HepG2 (cell line): ENCODE measurements around the gene ASTN2. TPM values are rescaled to one million over a fixed set of nuclear protein-coding genes. Genes with fewer than 3 reads are reported as not detected.
A peak's percentile ranks its signal among the peaks of the same experiment; 100 is the strongest.

Experiments
- ATAC-seq: fragments of 200-7000 bp; cut with Tn5 transposase; 3 replicates; pipeline ENCODE4 v1.9.1; 2020; ENCODE audit warnings: mild to moderate bottlenecking, moderate library complexity
- BruUV-seq: library from RNA; stranded (reverse); fragments of 400-500 nt; replicated peaks from 2 replicates; lab custom pipeline; 2021; lab: Mats Ljungman, UMichigan
- CTCF ChIA-PET: fragments of 300-600 bp; formaldehyde crosslinking; extraction: SDS; loops from one replicate; lab custom pipeline; 2021; ENCODE audit warnings: low total read pairs, inconsistent platforms, low intra/inter-chr PET ratio; lab: Yijun Ruan, JAX
- POLR2A ChIA-PET: fragments of 350-600 bp; sonication (Branson Sonifier 250); formaldehyde crosslinking; loops from one replicate; lab custom pipeline; 2020; ENCODE audit warnings: antibody characterized with exemption, inconsistent platforms; lab: Yijun Ruan, JAX
- DNase-seq: peaks from one replicate; pipeline ENCODE4 v3.0.0-alpha.2; 2015; ENCODE audit warnings: low spot score
- FAIRE-seq: peaks from 3 replicates; lab custom pipeline; 2011; peaks lifted over from hg19 to GRCh38; lab: Jason Lieb, UNC
- H2AFZ ChIP-seq: one replicate; pipeline ENCODE4 v1.6.1; 2011; ENCODE audit warnings: low read length, inconsistent platforms
- H3K27ac ChIP-seq: fragments of 300-600 bp; 3 replicates; pipeline ENCODE4 v1.8.0; 2011; ENCODE audit warnings: mixed run types, mild to moderate bottlenecking, mixed read lengths, low read length, inconsistent platforms; ENCODE audit not compliant: insufficient read depth; ENCODE audit errors: extremely low read length
- H3K27me3 ChIP-seq, 2 experiments: fragments of 200-600 bp in 1 of 2; 2 replicates in 1 of 2; 3 replicates in 1 of 2; pipeline versions ENCODE4 v1.6.0 to v1.8.0; 2011; ENCODE audit warnings: low read length in 2 of 2, mild to moderate bottlenecking in 2 of 2, moderate library complexity in 2 of 2, inconsistent platforms in 1 of 2; ENCODE audit not compliant: insufficient read depth in 2 of 2, control insufficient read depth in 1 of 2
- H3K36me3 ChIP-seq, 2 experiments: fragments of 200-600 bp in 1 of 2; replicated peaks in 1 of 2; 2 replicates in 1 of 2; 3 replicates in 1 of 2; pipeline versions ENCODE4 v1.5.1 to v1.8.0; 2011; ENCODE audit warnings: low read length in 2 of 2, inconsistent platforms in 1 of 2; ENCODE audit not compliant: insufficient read depth in 2 of 2, control insufficient read depth in 1 of 2
- H3K4me1 ChIP-seq: 2 replicates; pipeline ENCODE4 v1.5.1; 2012; ENCODE audit warnings: low read length, inconsistent platforms; ENCODE audit not compliant: insufficient read depth
- H3K4me2 ChIP-seq: 2 replicates; pipeline ENCODE4 v1.6.0; 2011; ENCODE audit warnings: low read depth, low read length, inconsistent platforms
- H3K4me3 ChIP-seq, 3 experiments: fragments of 200-600 bp in 1 of 3; sonication (generic), shearing (Covaris generic) in 1 of 3; replicated peaks in 1 of 3; 2 replicates each; pipeline ENCODE4 v1.5.1; 2011 to 2016; ENCODE audit warnings: low read length in 3 of 3, inconsistent platforms in 2 of 3, low read depth in 2 of 3, mild to moderate bottlenecking in 2 of 3, control low read depth in 1 of 3, mixed read lengths in 1 of 3; ENCODE audit not compliant: insufficient read depth in 1 of 3
- H3K79me2 ChIP-seq: one replicate; pipeline ENCODE4 v1.6.1; 2011; ENCODE audit warnings: low read length, inconsistent platforms; ENCODE audit not compliant: insufficient read depth
- H3K9ac ChIP-seq: 2 replicates; pipeline ENCODE4 v1.6.0; 2011; ENCODE audit warnings: mild to moderate bottlenecking, low read depth, low read length, inconsistent platforms; ENCODE audit not compliant: insufficient read depth
- H3K9me3 ChIP-seq: 2 replicates; pipeline ENCODE4 v1.5.1; 2012; ENCODE audit warnings: mild to moderate bottlenecking, low read length
- H4K20me1 ChIP-seq: 2 replicates; pipeline ENCODE4 v1.6.0; 2011; ENCODE audit warnings: inconsistent platforms, mild to moderate bottlenecking, low read length, moderate library complexity; ENCODE audit not compliant: insufficient read depth
- CHD4 ChIP-seq: fragments of 200-600 bp; sonication (generic); IDR thresholded peaks from 2 replicates; pipeline ENCODE4 v1.7.0; 2017; ENCODE audit warnings: mild to moderate bottlenecking, low read length, borderline replicate concordance
- LCORL ChIP-seq, 2 experiments: fragments of 450-650 bp in 1 of 2; sonication (generic) in 1 of 2; formaldehyde crosslinking in 1 of 2; IDR thresholded peaks; 2 replicates each; pipeline versions ENCODE4 v1.5.0 to v1.6.1; 2017 to 2020; ENCODE audit warnings: antibody characterized with exemption in 1 of 2, missing genetic modification reagents in 1 of 2
- MEIS1 ChIP-seq: sonication (generic); formaldehyde crosslinking; IDR thresholded peaks from 2 replicates; pipeline ENCODE4 v1.9.0; 2021; ENCODE audit warnings: mild to moderate bottlenecking, missing genetic modification reagents, moderate library complexity, borderline replicate concordance
- ZNF12 ChIP-seq: sonication (generic); formaldehyde crosslinking; IDR thresholded peaks from 2 replicates; pipeline ENCODE4 v1.5.0; 2020; ENCODE audit warnings: missing genetic modification reagents
- ZNF451 ChIP-seq: sonication (generic); formaldehyde crosslinking; IDR thresholded peaks from 2 replicates; pipeline ENCODE4 v1.5.0; 2020; ENCODE audit warnings: mild to moderate bottlenecking, missing genetic modification reagents
- ZNF629 ChIP-seq: sonication (generic); formaldehyde crosslinking; conservative IDR thresholded peaks from 2 replicates; pipeline ENCODE4 v1.5.0; 2020; ENCODE audit warnings: missing genetic modification reagents
- WGBS: methylation state at CpG from one replicate; pipeline ENCODE4 v1.1.6; 2017; ENCODE audit warnings: low lambda C conversion rate; 5-methylcytosine and 5-hydroxymethylcytosine counted together
- in situ Hi-C: cut with HindIII; loops from 2 replicates; pipeline ENCODE4 v1.10.0; 2017; ENCODE audit warnings: low pct_unique_long_range_greater_than_20kb; ENCODE audit not compliant: extremely low pct_ligation_motif_present
- intact Hi-C: fragments of 100-400 bp; cut with micrococcal nuclease; formaldehyde crosslinking; loops from one replicate; pipeline ENCODE4 v1.10.0; 2022; ENCODE audit not compliant: unreplicated experiment
- polyA plus RNA-seq, 8 experiments: library from polyadenylated mRNA; depleted of rRNA in 3 of 8; stranded (reverse) in 7 of 8; unstranded in 1 of 8; fragments of >200 nt; fragmentation: Illumina TruSeq in 4 of 8; extraction: Trizol in 4 of 8; gene quantifications; 2 replicates each; pipeline versions ENCODE4 v1.2.1 to v1.2.3, GENCODE V29; 2011 to 2016; ENCODE audit warnings: low read depth in 4 of 8, missing spikeins in 1 of 8, mixed read lengths in 1 of 8; ENCODE audit not compliant: insufficient read depth in 1 of 8
- total RNA-seq, 5 experiments: library from RNA; depleted of rRNA; stranded (reverse); fragments of >200 nt; fragmentation: Illumina TruSeq; extraction: Trizol; gene quantifications; 2 replicates each; pipeline ENCODE4 v1.2.3, GENCODE V29; 2016; ENCODE audit warnings: low read depth in 1 of 5
- TF ChIP-seq, protein P1 (sequence below): sonication (generic); formaldehyde crosslinking; IDR thresholded peaks from 2 replicates; pipeline ENCODE4 v1.5.0; 2020; ENCODE audit warnings: missing genetic modification reagents
- TF ChIP-seq, protein P2 (sequence below), 2 experiments: fragments of 450-650 bp in 1 of 2; sonication (generic) in 1 of 2; formaldehyde crosslinking; IDR thresholded peaks; 2 replicates each; pipeline versions ENCODE4 v1.5.0 to v1.8.0; 2020 to 2022; ENCODE audit warnings: mild to moderate bottlenecking in 1 of 2, missing genetic modification reagents in 1 of 2

ASTN2 gene
- total and polyA plus RNA-seq, 2 of the 13 experiments (the other 11 are each of a cell fraction or from before 2014, with no cell fraction given): 5.2 to 13.5 TPM

DNA sequence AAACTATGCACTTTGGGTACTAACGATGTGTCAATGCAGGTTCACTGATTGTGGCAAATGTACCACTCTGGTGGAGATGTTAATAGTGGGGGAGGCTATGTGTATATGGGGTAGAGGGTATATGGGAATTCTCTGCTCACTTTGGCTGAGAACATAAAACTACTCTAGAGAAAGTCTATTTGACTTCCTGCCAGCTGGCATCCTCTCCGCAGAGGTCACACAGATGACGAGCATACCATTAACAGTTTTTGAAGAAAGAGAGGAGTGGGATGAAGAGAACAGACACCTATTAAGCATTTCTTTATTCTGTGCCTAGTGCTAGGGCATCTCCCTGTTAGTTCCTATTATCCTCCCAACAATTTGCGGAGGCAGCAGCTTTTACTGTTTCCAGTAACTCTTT, 786.1 kb downstream of the ASTN2 start:
- Histone ChIP-seq H3K36me3 (no peaks in the 10 kb centered on the region), H3K4me1 (no peaks in the 10 kb centered on the region), H4K20me1 (no peaks in the 10 kb centered on the region), H3K27ac (no peak overlapping the region), H3K27me3 (no peaks in the 10 kb centered on the region), H3K9ac (no peak overlapping the region), H3K4me3 (no peak overlapping the region), H3K9me3 (no peaks in the 10 kb centered on the region), H3K79me2 (no peaks in the 10 kb centered on the region), H3K4me2 (no peak overlapping the region), H2AFZ (no peak overlapping the region)
- POLR2A ChIA-PET: no interaction called here
- no peak for FAIRE-seq
- 96% methylated on average over 4 of the region's 4 CpGs for WGBS
- intact Hi-C loops (loop anchor here (1.0 kb wide), 1 partner anchor 29 kb away; no protein-coding TSS in a partner anchor), in situ Hi-C loops (no loop called here)
- CTCF ChIA-PET: no interaction called here
- TF ChIP-seq, protein P1, sequence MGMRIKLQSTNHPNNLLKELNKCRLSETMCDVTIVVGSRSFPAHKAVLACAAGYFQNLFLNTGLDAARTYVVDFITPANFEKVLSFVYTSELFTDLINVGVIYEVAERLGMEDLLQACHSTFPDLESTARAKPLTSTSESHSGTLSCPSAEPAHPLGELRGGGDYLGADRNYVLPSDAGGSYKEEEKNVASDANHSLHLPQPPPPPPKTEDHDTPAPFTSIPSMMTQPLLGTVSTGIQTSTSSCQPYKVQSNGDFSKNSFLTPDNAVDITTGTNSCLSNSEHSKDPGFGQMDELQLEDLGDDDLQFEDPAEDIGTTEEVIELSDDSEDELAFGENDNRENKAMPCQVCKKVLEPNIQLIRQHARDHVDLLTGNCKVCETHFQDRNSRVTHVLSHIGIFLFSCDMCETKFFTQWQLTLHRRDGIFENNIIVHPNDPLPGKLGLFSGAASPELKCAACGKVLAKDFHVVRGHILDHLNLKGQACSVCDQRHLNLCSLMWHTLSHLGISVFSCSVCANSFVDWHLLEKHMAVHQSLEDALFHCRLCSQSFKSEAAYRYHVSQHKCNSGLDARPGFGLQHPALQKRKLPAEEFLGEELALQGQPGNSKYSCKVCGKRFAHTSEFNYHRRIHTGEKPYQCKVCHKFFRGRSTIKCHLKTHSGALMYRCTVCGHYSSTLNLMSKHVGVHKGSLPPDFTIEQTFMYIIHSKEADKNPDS (CRISPR knock-in tag): no peak
- TF ChIP-seq LCORL (IDR thresholded peaks at IDR 0.05): no peak
- TF ChIP-seq LCORL (CRISPR knock-in tag; IDR thresholded peaks at IDR 0.05): no peak
- TF ChIP-seq, protein P2, sequence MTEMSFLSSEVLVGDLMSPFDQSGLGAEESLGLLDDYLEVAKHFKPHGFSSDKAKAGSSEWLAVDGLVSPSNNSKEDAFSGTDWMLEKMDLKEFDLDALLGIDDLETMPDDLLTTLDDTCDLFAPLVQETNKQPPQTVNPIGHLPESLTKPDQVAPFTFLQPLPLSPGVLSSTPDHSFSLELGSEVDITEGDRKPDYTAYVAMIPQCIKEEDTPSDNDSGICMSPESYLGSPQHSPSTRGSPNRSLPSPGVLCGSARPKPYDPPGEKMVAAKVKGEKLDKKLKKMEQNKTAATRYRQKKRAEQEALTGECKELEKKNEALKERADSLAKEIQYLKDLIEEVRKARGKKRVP (CRISPR knock-in tag; IDR thresholded peaks at IDR 0.05): no peak
- TF ChIP-seq MEIS1: no peak
- no peak for ATAC-seq
- no peak for DNase-seq
- no TSS peak for BruUV-seq

DNA sequence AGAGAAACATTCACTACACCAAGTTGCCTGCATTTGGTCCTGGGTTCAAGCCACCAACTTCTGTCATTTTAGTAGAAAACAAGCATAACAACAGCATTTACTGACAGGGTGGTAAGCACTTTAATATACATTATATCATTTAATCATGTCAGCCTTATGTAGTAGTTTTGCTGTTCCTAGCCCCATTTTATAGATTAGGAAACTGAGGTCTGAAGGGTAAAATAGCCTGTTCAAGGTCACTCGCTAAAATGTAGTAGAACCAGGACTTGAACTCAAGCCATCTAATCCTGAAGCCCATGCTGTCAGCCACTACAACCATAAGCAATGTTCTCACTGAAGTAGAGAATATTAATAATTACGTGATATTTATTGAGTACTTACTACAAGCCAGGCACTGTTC, 787.4 kb downstream of the ASTN2 start:
- no peaks in the 10 kb centered on the region for H4K20me1 ChIP-seq
- no peak for FAIRE-seq
- no peak for TF ChIP-seq ZNF451 (CRISPR knock-in tag)
- TF ChIP-seq CHD4: 0 out of 2 replicates have a peak, but pooled peaks have one; percentile 41
- TF ChIP-seq ZNF629: peak; percentile 81
- TF ChIP-seq ZNF12: no peak
- TF ChIP-seq, all 625 proteins: peak for 2
- Histone ChIP-seq H3K79me2 (no peaks in the 10 kb centered on the region), H3K4me2 (no peak overlapping the region), H3K36me3 (no peaks in the 10 kb centered on the region), H3K9ac (no peak overlapping the region), H3K27me3 (no peaks in the 10 kb centered on the region), H2AFZ (no peak overlapping the region), H3K4me1 (no peaks in the 10 kb centered on the region), H3K27ac (no peak overlapping the region), H3K4me3 (no peak overlapping the region), H3K9me3 (no peaks in the 10 kb centered on the region)
- WGBS: 93% methylated on average over 2 of the region's 2 CpGs
- ChIA-PET POLR2A (no interaction called here), CTCF (no interaction called here)
- no peak for ATAC-seq
- no peak for DNase-seq
- in situ Hi-C loops: no loop called here
- BruUV-seq: no TSS peak
- intact Hi-C loops: no loop called here
